SK-N-MC (cell line): ENCODE results near the gene MYO18A.

ENCODE experiments used
- DNase-seq: peaks from one replicate; pipeline ENCODE4 v3.0.0-alpha.2; 2011; ENCODE audit warnings: low read depth, low spot score
- H3K27ac ChIP-seq: fragments of 200-600 bp; sonication (generic); 2 replicates; pipeline ENCODE4 v1.5.1; 2016; ENCODE audit warnings: mixed run types
- H3K36me3 ChIP-seq: fragments of 200-600 bp; sonication (generic); 2 replicates; pipeline ENCODE4 v1.6.1; 2017; ENCODE audit warnings: antibody characterized with exemption, low read length, mixed read lengths; ENCODE audit not compliant: insufficient read depth
- H3K4me3 ChIP-seq: fragments of 200-600 bp; sonication (generic); 2 replicates; pipeline ENCODE4 v1.5.1; 2016
- H3K9ac ChIP-seq: fragments of 200-600 bp; sonication (generic); 2 replicates; pipeline ENCODE4 v1.8.0; 2017; ENCODE audit warnings: mixed run types, mixed read lengths; ENCODE audit not compliant: insufficient read length
- H3K9me3 ChIP-seq: fragments of 200-600 bp; sonication (generic); 2 replicates; pipeline ENCODE4 v1.6.1; 2017; ENCODE audit warnings: low read depth, mild to moderate bottlenecking, antibody characterized with exemption, low read length, moderate library complexity, mixed read lengths
- EZH2 ChIP-seq: fragments of 200-600 bp; sonication (generic); IDR thresholded peaks from one replicate; pipeline ENCODE4 v1.6.1; 2017; ENCODE audit warnings: antibody characterized with exemption
- FOXP2 ChIP-seq: optimal IDR thresholded peaks from 2 replicates; pipeline ENCODE3; 2011; ENCODE audit warnings: mild to moderate bottlenecking, moderate library complexity; ENCODE audit not compliant: insufficient read depth; ENCODE audit errors: extremely low read length, control extremely low read depth
- POLR2AphosphoS5 ChIP-seq: IDR thresholded peaks from 2 replicates; pipeline ENCODE4 v1.6.1; 2012; ENCODE audit warnings: mild to moderate bottlenecking, low read depth, low read length, borderline replicate concordance

The MYO18A gene

GRCh38 chr17:29181226-29181625 lies 1.0 kb upstream of the MYO18A start:
- Histone ChIP-seq H3K9ac (no peak overlapping the region), H3K4me3 (no peak overlapping the region), H3K36me3 (no peaks in the 10 kb centered on the region), H3K9me3 (no peaks in the 10 kb centered on the region), H3K27ac (no peak overlapping the region)
- DNase-seq = no peak
- no peak for TF ChIP-seq POLR2AphosphoS5
- TF ChIP-seq FOXP2 = no peak
- no peak for TF ChIP-seq EZH2

GRCh38 chr17:29180788-29181160 lies 576 bp upstream of the MYO18A start:
- no peaks in the 10 kb centered on the region for H3K9me3 ChIP-seq
- DNase-seq = no peak
- no peaks in the 10 kb centered on the region for H3K36me3 ChIP-seq
- TF ChIP-seq EZH2 (no peak), FOXP2 (no peak), POLR2AphosphoS5 (no peak)
- H3K27ac ChIP-seq = no peak overlapping the region
- peak overlapping the region; percentile 51 for H3K9ac ChIP-seq
- peak overlapping the region; percentile 80 for H3K4me3 ChIP-seq

- H3K9ac ChIP-seq = peak overlapping the region; percentile 72
- DNase-seq = no peak
- no peak for TF ChIP-seq EZH2
- no peak for TF ChIP-seq POLR2AphosphoS5
- TF ChIP-seq FOXP2 = no peak
- H3K27ac ChIP-seq = no peak overlapping the region
- no peaks in the 10 kb centered on the region for H3K9me3 ChIP-seq
- no peaks in the 10 kb centered on the region for H3K36me3 ChIP-seq
- H3K4me3 ChIP-seq = peak overlapping the region; percentile 80
These were observed 765 bp downstream of the MYO18A start for GRCh38 chr17:29179232-29180033.

- no peak for DNase-seq
- H3K9me3 ChIP-seq = no peaks in the 10 kb centered on the region
- peak overlapping the region; percentile 80 for H3K4me3 ChIP-seq
- no peaks in the 10 kb centered on the region for H3K36me3 ChIP-seq
- H3K27ac ChIP-seq = no peak overlapping the region
- no peak overlapping the region for H3K9ac ChIP-seq
- no peak for TF ChIP-seq FOXP2
- TF ChIP-seq POLR2AphosphoS5 = no peak
- TF ChIP-seq EZH2 = no peak
These were observed 1.4 kb downstream of the MYO18A start for GRCh38 chr17:29178750-29179231.

GRCh38 chr17:29177871-29178749 lies 2.1 kb downstream of the MYO18A start:
- DNase-seq = no peak
- no peak for TF ChIP-seq EZH2
- TF ChIP-seq POLR2AphosphoS5 = no peak
- no peak for TF ChIP-seq FOXP2
- H3K36me3 ChIP-seq = no peaks in the 10 kb centered on the region
- H3K4me3 ChIP-seq = no peak overlapping the region
- no peak overlapping the region for H3K27ac ChIP-seq
- H3K9ac ChIP-seq = no peak overlapping the region
- no peaks in the 10 kb centered on the region for H3K9me3 ChIP-seq

GRCh38 chr17:29177541-29177870 lies 2.7 kb downstream of the MYO18A start:
- H3K27ac ChIP-seq = no peak overlapping the region
- no peak overlapping the region for H3K9ac ChIP-seq

GRCh38 chr17:29176558-29177351 lies 3.4 kb downstream of the MYO18A start:
- H3K9me3 ChIP-seq = no peaks in the 10 kb centered on the region
- H3K27ac ChIP-seq = no peak overlapping the region
- H3K36me3 ChIP-seq = no peaks in the 10 kb centered on the region
- no peak overlapping the region for H3K9ac ChIP-seq
- DNase-seq = no peak
- H3K4me3 ChIP-seq = peak overlapping the region; percentile 26
- no peak for TF ChIP-seq FOXP2
- no peak for TF ChIP-seq POLR2AphosphoS5
- no peak for TF ChIP-seq EZH2

More at GRCh38 chr17:29177541-29177870, 2.7 kb downstream of the MYO18A start:
- TF ChIP-seq POLR2AphosphoS5 (no peak), FOXP2 (no peak), EZH2 (no peak)
- no peak for DNase-seq
- Histone ChIP-seq H3K36me3 (no peaks in the 10 kb centered on the region), H3K4me3 (no peak overlapping the region), H3K9me3 (no peaks in the 10 kb centered on the region)

GRCh38 chr17:29175349-29175748 lies 4.8 kb downstream of the MYO18A start:
- Histone ChIP-seq H3K36me3 (no peaks in the 10 kb centered on the region), H3K9me3 (no peaks in the 10 kb centered on the region), H3K4me3 (no peak overlapping the region), H3K9ac (no peak overlapping the region), H3K27ac (no peak overlapping the region)
- no peak for DNase-seq
- TF ChIP-seq FOXP2 (no peak), EZH2 (no peak), POLR2AphosphoS5 (no peak)
